CD14-positive monocyte (primary cell): Measurements from ENCODE around the gene GNB3. TPM values are rescaled to one million over a fixed set of nuclear protein-coding genes. Genes with fewer than 3 reads are reported as not detected.

Experiments used
- DNase-seq, 3 donors: peaks; one replicate each; pipeline ENCODE4 v3.0.0-alpha.2; 2011 to 2022
- H2AFZ ChIP-seq: 2 replicates; pipeline ENCODE4 v1.6.0; 2012; ENCODE audit warnings: mild to moderate bottlenecking, low read depth, low read length, inconsistent platforms; ENCODE audit not compliant: insufficient read depth, poor library complexity, severe bottlenecking
- H3K27ac ChIP-seq, 2 donors: 1 replicate in 1 of 2; 2 replicates in 1 of 2; pipeline ENCODE4 v1.5.1; 2012 to 2013; ENCODE audit warnings: low read length in 2 of 2, control low read depth in 1 of 2, inconsistent platforms in 1 of 2, low read depth in 1 of 2, mild to moderate bottlenecking in 1 of 2
- H3K27me3 ChIP-seq, 2 donors: one replicate each; pipeline versions ENCODE4 v1.6.0 to v1.6.1; 2011 to 2013; ENCODE audit warnings: low read length in 2 of 2; ENCODE audit not compliant: control insufficient read depth in 2 of 2, insufficient read depth in 2 of 2
- H3K36me3 ChIP-seq, 2 donors: replicated peaks in 1 of 2; 1 replicate in 1 of 2; 2 replicates in 1 of 2; pipeline versions ENCODE4 v1.5.1 to v1.6.1; 2012 to 2013; ENCODE audit warnings: low read length in 2 of 2, control low read depth in 1 of 2, inconsistent platforms in 1 of 2, mild to moderate bottlenecking in 1 of 2; ENCODE audit not compliant: insufficient read depth in 2 of 2, control insufficient read depth in 1 of 2
- H3K4me1 ChIP-seq, 2 donors: 1 replicate in 1 of 2; 2 replicates in 1 of 2; pipeline versions ENCODE4 v1.5.1 to v1.6.1; 2012 to 2013; ENCODE audit warnings: low read length in 2 of 2, control low read depth in 1 of 2, inconsistent platforms in 1 of 2, mild to moderate bottlenecking in 1 of 2, moderate library complexity in 1 of 2; ENCODE audit not compliant: insufficient read depth in 2 of 2, control insufficient read depth in 1 of 2
- H3K4me2 ChIP-seq: replicated peaks from 2 replicates; pipeline ENCODE3; 2012; ENCODE audit warnings: low read length, moderate library complexity, mild to moderate bottlenecking; ENCODE audit not compliant: poor library complexity, severe bottlenecking; ENCODE audit errors: extremely low read depth
- H3K4me3 ChIP-seq, 3 experiments: fragments of 200-600 bp in 1 of 3; sonication (generic) in 1 of 3; replicated peaks in 1 of 3; 1 replicate in 2 of 3; 2 replicates in 1 of 3; pipeline ENCODE4 v1.5.1; 2011 to 2013; ENCODE audit warnings: low read length in 3 of 3, mild to moderate bottlenecking in 3 of 3, control low read depth in 2 of 3, low read depth in 2 of 3, inconsistent platforms in 1 of 3, moderate library complexity in 1 of 3
- H3K79me2 ChIP-seq: 2 replicates; pipeline ENCODE4 v1.6.0; 2012; ENCODE audit warnings: mild to moderate bottlenecking, control low read depth, inconsistent platforms, low read length, moderate library complexity; ENCODE audit not compliant: insufficient read depth
- H3K9ac ChIP-seq: 2 replicates; pipeline ENCODE4 v1.6.0; 2017; ENCODE audit warnings: low read length, mild to moderate bottlenecking; ENCODE audit not compliant: insufficient read depth, poor library complexity, severe bottlenecking
- H3K9me3 ChIP-seq, 2 donors: replicated peaks in 1 of 2; 1 replicate in 1 of 2; 2 replicates in 1 of 2; pipeline versions ENCODE4 v1.5.1 to v1.6.1; 2012 to 2013; ENCODE audit warnings: low read length in 2 of 2, control low read depth in 1 of 2; ENCODE audit not compliant: control insufficient read depth in 1 of 2, insufficient read depth in 1 of 2
- H4K20me1 ChIP-seq: 2 replicates; pipeline ENCODE4 v1.6.0; 2012; ENCODE audit warnings: mild to moderate bottlenecking, low read length, control low read depth, moderate library complexity; ENCODE audit not compliant: insufficient read depth
- H3K27ac Mint-ChIP-seq, 7 donors: one replicate each; pipeline ENCODE4 v1.8.0; 2020; ENCODE audit warnings: mild to moderate bottlenecking in 7 of 7, mixed read lengths in 7 of 7, moderate library complexity in 6 of 7, inconsistent platforms in 2 of 7
- H3K27me3 Mint-ChIP-seq, 3 donors: one replicate each; pipeline ENCODE4 v1.8.0; 2021 to 2022; ENCODE audit warnings: low read depth in 3 of 3, mild to moderate bottlenecking in 3 of 3, mixed read lengths in 3 of 3, moderate library complexity in 3 of 3, inconsistent platforms in 1 of 3
- H3K36me3 Mint-ChIP-seq, 2 donors: one replicate each; pipeline ENCODE4 v1.8.0; 2020; ENCODE audit warnings: mixed read lengths in 2 of 2, inconsistent platforms in 1 of 2, mild to moderate bottlenecking in 1 of 2
- H3K4me1 Mint-ChIP-seq: one replicate; pipeline ENCODE4 v1.8.0; 2020; ENCODE audit warnings: mild to moderate bottlenecking, mixed read lengths
- H3K4me3 Mint-ChIP-seq, 2 donors: one replicate each; pipeline ENCODE4 v1.8.0; 2020; ENCODE audit warnings: mild to moderate bottlenecking in 2 of 2, mixed read lengths in 2 of 2, moderate library complexity in 1 of 2
- H3K9me3 Mint-ChIP-seq, 7 donors: one replicate each; pipeline ENCODE4 v1.8.0; 2020 to 2022; ENCODE audit warnings: mixed read lengths in 7 of 7, mild to moderate bottlenecking in 6 of 7, moderate library complexity in 6 of 7, inconsistent platforms in 2 of 7
- WGBS: methylation state at CpG from one replicate; pipeline ENCODE4 v1.1.5; 2013; ENCODE audit warnings: missing lambda C conversion rate; ENCODE audit not compliant: insufficient coverage; 5-methylcytosine and 5-hydroxymethylcytosine counted together
- intact Hi-C, 2 donors: fragments of 100-400 bp; cut with micrococcal nuclease; formaldehyde crosslinking; loops; one replicate each; pipeline versions ENCODE4 v1.15.0 to v1.15.1; 2023
- polyA plus RNA-seq, 3 donors: library from polyadenylated mRNA; depleted of rRNA in 1 of 3; unstranded in 2 of 3; stranded (reverse) in 1 of 3; fragments of 300-500 nt in 2 of 3; fragments of >200 nt in 1 of 3; fragmentation: Illumina TruSeq in 2 of 3; gene quantifications; 1 replicate in 2 of 3; 2 replicates in 1 of 3; pipeline ENCODE4 v1.2.3, GENCODE V29; 2012 to 2021
- TF ChIP-seq, protein P1 (sequence below): fragments of 200-600 bp; IDR thresholded peaks from one replicate; pipeline ENCODE4 v1.8.0; 2022; ENCODE audit warnings: antibody characterized with exemption, mild to moderate bottlenecking

Gene GNB3
- polyA plus RNA-seq, 3 donors, result 0.31 TPM; not detected in 2

DNA sequence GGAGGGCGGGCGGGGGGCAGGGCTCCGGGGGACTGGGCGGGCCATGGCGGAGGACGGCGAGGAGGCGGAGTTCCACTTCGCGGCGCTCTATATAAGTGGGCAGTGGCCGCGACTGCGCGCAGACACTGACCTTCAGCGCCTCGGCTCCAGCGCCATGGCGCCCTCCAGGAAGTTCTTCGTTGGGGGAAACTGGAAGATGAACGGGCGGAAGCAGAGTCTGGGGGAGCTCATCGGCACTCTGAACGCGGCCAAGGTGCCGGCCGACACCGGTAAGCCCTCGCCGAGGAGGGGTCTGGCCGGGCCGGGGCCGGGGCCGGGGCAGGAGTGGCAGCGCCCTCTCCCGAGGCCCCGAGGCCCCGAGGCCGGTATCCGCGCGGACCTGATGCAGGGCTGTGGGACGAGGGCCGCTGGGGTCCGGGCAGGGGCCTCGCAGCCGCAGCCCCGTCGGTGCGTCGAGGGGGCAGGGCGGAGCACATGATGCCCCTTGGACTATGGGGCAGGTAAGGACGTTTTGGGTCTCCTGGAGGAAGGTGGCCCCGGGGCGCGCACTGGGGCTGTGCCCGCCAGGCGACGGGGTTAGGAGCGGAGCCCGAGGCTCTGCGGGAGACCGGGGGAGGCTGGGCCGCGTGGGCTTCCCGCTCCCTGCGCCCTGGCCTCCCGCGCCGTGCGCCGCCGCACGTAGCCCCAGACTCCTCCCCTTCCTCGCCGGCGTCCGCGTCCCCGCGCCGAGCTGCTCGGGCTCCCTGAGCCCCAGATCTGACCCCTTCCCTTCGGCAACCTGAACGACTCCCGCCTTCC, 26.9 kb downstream of the GNB3 start, which contains the start of gene TPI1:
Gene TPI1 (plus strand): TSS at position 119 of the 798 bp plus-strand sequence. CDS start 36 bp downstream, at position 155.
- H3K4me2 ChIP-seq, result peak within 1 kb of the TSS; percentile 94
- peaks cover 45 to 57% of the 10 kb centered on the region in 2 donors for H3K36me3 ChIP-seq
- no peaks in the 10 kb centered on the region for H3K9me3 Mint-ChIP-seq
- H3K27me3 Mint-ChIP-seq, result peaks cover 0 to 5% (median 3%) of the 10 kb centered on the region in 3 donors
- H3K79me2 ChIP-seq, result peaks cover 51% of the 10 kb centered on the region
- peaks cover 36 to 56% of the 10 kb centered on the region in 2 donors for H3K4me1 ChIP-seq
- peak within 1 kb of the TSS; percentile 88 for H3K9ac ChIP-seq
- H3K4me3 Mint-ChIP-seq, result peak within 1 kb of the TSS; percentile 92 to 95
- H3K36me3 Mint-ChIP-seq, result peaks cover 52 to 66% of the 10 kb centered on the region in 2 donors
- peak within 1 kb of the TSS; percentile 82 to 95 (median 92) for H3K27ac Mint-ChIP-seq
- H4K20me1 ChIP-seq, result peaks cover 50% of the 10 kb centered on the region
- under 1% methylated on average over 85 of the region's 86 CpGs for WGBS
- peaks cover 52% of the 10 kb centered on the region for H3K4me1 Mint-ChIP-seq
- peak within 1 kb of the TSS; percentile 63 to 86 for H3K27ac ChIP-seq
- H2AFZ ChIP-seq, result peak within 1 kb of the TSS; percentile 97
- peak; percentile 86 to 88 (median 86) for DNase-seq
- intact Hi-C loops, result loop anchor here (2.0 to 5.0 kb wide), 3 partner anchors 97 to 245 kb away; partner anchors contain the start of gene C1RL (in 1 of the 2)
- TF ChIP-seq, protein P1, sequence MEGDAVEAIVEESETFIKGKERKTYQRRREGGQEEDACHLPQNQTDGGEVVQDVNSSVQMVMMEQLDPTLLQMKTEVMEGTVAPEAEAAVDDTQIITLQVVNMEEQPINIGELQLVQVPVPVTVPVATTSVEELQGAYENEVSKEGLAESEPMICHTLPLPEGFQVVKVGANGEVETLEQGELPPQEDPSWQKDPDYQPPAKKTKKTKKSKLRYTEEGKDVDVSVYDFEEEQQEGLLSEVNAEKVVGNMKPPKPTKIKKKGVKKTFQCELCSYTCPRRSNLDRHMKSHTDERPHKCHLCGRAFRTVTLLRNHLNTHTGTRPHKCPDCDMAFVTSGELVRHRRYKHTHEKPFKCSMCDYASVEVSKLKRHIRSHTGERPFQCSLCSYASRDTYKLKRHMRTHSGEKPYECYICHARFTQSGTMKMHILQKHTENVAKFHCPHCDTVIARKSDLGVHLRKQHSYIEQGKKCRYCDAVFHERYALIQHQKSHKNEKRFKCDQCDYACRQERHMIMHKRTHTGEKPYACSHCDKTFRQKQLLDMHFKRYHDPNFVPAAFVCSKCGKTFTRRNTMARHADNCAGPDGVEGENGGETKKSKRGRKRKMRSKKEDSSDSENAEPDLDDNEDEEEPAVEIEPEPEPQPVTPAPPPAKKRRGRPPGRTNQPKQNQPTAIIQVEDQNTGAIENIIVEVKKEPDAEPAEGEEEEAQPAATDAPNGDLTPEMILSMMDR, result peak; percentile 15
- H3K9me3 ChIP-seq, result no peaks in the 10 kb centered on the region
- no peaks in the 10 kb centered on the region for H3K27me3 ChIP-seq
- peak within 1 kb of the TSS; percentile 76 to 97 (median 86) for H3K4me3 ChIP-seq

DNA sequence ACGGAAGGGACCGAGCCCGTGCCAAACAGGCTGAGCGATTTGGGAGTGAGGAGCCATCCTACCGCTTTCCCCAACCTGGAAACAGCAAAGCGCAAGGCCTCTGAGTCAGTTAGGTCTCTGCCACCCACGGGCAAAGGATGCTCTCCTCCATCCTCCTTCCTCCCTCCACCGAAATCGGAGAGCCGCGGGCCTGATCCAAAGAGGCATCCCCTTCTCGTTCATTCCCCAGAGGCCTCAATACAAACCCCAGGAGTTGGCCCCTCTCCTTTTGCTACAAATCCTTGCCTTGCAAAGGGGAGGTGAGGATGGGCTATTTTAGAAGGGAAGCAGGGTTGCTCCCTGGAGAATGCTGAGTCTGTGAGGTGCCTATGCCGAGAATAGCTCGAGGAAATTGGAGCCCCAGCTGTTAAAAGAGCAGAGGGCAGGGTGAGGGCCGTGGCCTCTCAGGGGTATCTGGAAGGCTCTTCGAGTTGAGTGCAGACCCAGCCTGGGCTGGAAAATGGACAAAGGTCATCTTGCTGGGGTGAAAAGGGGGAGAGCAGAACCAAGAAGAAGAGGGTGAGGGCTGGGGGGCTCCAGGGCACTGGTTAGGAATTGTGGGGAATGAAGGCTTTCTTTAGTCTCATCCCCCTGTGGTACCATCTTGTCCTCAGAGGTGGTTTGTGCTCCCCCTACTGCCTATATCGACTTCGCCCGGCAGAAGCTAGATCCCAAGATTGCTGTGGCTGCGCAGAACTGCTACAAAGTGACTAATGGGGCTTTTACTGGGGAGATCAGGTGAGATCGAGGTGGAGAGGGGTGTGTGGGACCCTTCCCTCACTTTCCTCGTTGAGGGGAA, 27.7 kb downstream of the GNB3 start:
- TF ChIP-seq, protein P1, result no peak
- Histone ChIP-seq H3K4me1 (peaks cover 36 to 59% of the 10 kb centered on the region in 2 donors), H3K4me3 (peak overlapping the region; percentile 76 to 97 (median 86)), H3K27ac (peak overlapping the region in 1 of 2 donors; percentile 86), H3K27me3 (no peaks in the 10 kb centered on the region), H3K9ac (peak overlapping the region; percentile 88), H2AFZ (peak overlapping the region; percentile 97), H3K36me3 (peaks cover 37 to 49% of the 10 kb centered on the region in 2 donors), H3K4me2 (peak overlapping the region; percentile 94), H3K79me2 (peaks cover 56% of the 10 kb centered on the region), H4K20me1 (peaks cover 55% of the 10 kb centered on the region), H3K9me3 (no peaks in the 10 kb centered on the region)
- Mint-ChIP-seq H3K4me1 (peaks cover 52% of the 10 kb centered on the region), H3K9me3 (no peaks in the 10 kb centered on the region), H3K27me3 (peaks cover 0 to 3% (median 3%) of the 10 kb centered on the region in 3 donors), H3K4me3 (peak overlapping the region; percentile 92 to 95), H3K27ac (peak overlapping the region; percentile 82 to 91 (median 87)), H3K36me3 (peaks cover 45 to 58% of the 10 kb centered on the region in 2 donors)
- peak in 1 of 3 donors; percentile 29 for DNase-seq
- intact Hi-C loops, result loop anchor here (2.0 to 5.0 kb wide), 3 partner anchors 96 to 244 kb away; partner anchors contain the start of gene C1RL (in 1 of the 2)
- 15% methylated on average over 12 of the region's 22 CpGs for WGBS
